CD4-positive, alpha-beta T cell treated with Interleukin-17A for 1 hour (primary cell): Measurements from ENCODE around the gene CAMTA1.
"Not testable (repeated sequence)": the region's sequence is repeated elsewhere in the genome, so short reads cannot be mapped to it uniquely, and the experiment has no call there.

Source experiments
- DNase-seq: peaks from one replicate; pipeline ENCODE4 v3.0.0-alpha.2; 2020

The CAMTA1 gene

GRCh38 chr1:7679159-7679872, 894.1 kb downstream of the CAMTA1 start:
- no peak for DNase-seq

DNA sequence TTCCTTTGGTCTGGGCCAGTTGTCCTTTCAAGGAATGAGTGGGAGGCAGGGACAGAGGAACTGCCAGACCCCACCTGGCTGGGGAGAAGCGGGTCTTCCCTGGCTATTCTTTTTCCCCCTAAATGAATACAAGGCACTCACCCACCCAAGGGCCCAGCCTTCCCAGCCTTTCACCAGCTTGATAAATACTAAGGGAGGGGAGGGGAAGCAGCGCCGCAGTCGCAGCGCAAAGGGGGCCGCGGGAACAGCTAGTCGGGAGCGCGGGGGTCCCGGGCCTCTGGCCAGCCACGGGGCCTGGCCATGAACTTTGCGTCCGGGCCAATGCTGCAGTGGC, 894.6 kb downstream of the CAMTA1 start:
- no peak for DNase-seq

- DNase-seq = peak; percentile 50
These were observed 895.1 kb downstream of the CAMTA1 start for GRCh38 chr1:7680207-7680954.

- no peak for DNase-seq
These were observed 895.7 kb downstream of the CAMTA1 start for GRCh38 chr1:7680955-7681268.

DNA sequence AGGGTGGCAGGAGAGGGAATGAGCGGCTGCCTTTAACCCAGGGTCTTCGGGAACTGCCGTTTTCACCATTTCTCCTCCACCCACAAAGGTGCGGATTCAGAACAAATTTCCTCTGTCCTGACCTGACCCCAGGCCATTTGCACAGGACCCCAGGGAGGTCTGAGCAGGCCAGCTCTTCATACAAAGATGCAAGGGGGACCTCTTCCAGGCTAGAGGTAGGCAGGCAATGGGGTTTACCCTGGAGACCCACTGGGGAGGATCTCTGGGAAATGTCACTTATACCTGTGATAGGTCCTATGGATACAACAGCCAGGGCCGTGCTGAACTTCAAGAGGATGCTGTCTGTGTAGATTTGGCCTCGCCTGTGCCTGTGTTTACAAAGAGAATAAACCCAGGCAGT, 896.1 kb downstream of the CAMTA1 start:
- no peak for DNase-seq

DNA sequence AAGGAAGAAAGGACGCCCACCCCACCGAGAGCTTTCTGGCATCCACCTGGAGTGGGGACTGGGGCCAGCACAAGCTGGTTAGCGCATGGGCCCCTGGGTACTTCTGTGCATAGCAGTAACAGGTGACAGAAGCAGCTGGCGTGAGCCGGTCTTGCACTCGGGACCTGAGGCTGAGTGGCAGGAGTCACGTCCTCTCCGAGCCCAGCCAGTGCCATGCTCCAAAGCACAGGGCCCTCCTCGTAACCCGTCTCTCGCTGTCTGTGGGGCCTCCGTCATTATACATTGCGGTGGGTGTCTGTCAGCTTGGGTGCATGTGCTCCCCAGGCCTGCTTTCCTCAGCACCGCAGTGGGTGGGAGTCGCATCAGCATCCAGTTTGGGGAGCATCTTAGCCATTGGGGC, 898.3 kb downstream of the CAMTA1 start:
- no peak for DNase-seq

DNA sequence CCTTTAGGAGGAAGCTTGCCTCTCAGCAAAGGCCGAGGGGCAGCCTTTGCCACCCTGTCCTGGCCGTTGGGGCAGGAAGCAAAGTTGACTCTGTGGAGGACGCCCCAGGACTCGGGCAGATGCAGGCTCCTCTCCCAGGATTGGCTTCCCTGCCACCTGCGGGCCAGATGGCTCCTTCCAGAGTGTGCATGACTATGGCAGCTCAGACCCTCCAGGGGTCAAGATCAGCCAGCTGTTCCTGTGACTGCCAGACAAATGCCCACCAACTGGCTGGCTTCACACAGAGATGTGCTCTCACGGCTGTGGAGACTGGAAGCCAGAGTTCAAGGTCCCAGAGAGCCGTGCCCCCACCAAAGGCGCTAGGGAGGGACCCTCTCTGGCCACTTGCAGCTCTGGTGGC, 898.9 kb downstream of the CAMTA1 start:
- no peak for DNase-seq

- no peak for DNase-seq
These were observed 899.8 kb downstream of the CAMTA1 start for GRCh38 chr1:7684861-7685635.

DNA sequence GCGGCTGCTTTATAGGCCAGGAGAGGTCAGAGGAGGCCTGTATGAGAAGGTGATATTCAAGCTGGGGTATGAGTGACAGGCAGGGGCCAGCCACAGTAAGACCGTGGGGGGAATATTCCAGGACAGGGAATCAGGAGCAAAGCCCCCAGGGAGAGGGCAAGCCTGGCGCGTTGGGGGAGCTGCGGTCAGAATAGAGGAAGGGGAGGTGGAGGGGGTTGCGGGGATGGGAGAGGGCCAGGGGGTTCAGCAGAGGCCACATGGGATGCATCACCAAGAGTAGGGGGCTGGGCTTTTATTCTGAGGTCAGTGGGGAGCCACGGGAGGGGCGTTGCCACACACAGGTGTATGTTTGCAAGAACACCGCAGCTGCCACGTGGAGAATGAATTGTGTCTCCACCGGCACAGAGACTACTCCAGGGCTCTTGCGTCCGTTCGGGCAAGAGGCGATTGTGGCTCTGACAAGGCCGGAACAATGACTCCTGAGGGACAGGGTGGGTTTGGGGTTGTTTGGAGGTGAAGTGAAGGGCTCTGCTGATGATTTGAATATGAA, 901.1 kb downstream of the CAMTA1 start:
- DNase-seq = no peak

- no peak for DNase-seq
These were observed 902.2 kb downstream of the CAMTA1 start for GRCh38 chr1:7687411-7687810.

DNA sequence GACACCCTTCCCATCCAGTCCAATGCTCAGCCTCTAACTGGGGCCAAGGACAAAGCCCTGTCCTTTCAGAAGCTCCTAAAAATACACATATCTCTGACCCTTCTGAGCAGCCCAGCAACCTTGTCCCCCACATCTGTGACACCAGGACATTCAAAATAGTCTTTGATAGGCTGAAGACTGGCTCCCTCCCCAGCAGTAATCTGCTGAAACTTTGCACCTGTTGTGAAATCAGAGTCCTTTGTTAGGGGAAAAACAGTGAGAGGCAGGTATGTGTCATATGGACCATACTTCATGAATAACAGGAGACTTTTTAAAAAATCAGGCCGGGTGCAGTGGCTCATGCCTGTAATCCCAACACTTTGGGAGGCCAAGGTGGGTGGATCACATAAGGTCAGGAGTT, 903.4 kb downstream of the CAMTA1 start:
- DNase-seq = no peak

DNA sequence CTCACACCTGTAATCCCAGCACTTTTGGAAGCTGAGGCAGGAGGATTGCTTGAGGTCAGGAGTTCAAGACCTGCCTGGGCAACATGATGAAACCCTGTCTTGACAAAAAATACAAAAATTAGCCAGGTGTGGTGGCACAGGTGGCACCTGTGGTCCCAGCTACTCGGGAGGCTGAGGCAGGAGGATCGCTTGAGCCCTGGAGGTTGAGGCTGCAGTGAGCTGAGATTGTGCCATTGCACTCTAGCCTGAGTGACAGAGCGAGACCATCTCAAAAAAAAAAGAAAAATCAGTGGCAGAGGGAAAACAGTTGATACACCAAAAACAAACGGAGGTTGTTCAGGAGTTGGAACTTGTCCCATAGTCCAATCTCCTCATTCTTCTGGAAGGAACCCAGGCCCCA, 904.1 kb downstream of the CAMTA1 start:
- not testable (repeated sequence) for DNase-seq

GRCh38 chr1:7690076-7690475, 904.8 kb downstream of the CAMTA1 start:
- no peak for DNase-seq

DNA sequence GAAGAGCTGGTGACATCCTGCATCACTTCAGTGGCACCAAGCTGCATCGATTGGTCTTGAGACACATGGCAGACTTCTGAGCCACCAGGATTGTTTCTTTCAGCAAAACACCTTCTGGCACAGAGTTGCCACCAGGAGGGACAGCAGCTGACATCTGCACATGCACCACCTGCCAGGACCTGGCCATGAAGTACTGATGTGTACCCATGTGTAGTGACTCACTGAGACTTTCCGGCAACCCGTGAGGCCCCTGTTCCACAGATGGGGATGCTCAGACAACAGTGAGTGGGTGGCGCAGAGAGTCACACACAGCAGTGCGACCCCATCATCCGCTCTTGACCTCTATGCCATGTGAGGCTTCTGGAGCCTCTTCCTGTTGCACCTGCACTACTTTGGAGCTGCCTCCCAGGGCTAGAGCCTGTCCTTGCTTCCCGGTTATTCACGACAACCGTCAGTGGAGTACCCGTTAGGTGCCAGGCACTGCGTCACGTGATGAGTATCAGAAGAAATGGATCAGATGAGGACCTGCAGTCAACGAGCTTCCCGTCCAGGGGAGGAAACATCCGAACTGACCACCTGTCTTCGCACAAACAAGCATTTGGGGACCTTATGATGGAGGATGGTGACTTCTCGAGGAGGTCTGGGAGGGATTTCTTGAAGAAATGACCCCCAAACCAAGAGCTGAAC, 905.4 kb downstream of the CAMTA1 start:
- no peak for DNase-seq

DNA sequence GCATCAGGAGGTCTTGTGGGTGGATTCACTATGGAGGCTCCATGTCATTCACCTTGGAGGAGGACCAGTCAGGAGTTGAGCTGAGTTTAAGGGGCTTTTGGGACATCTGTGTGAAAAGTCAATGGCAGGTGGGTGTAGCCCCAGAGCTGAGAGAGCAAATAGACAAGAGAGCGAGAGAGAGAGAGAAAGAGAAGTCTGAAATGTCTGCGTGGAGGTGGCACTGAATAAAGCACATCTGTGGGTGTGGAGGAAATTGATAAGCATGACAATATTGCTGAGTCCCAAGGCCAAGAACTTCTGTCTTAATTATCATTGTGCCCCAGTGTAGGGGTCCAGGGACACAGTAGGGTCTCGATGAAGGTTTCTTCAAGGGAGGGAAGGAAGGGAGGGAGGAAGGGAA, 906.3 kb downstream of the CAMTA1 start:
- DNase-seq = no peak

- no peak for DNase-seq
These were observed 906.8 kb downstream of the CAMTA1 start for GRCh38 chr1:7692005-7692404.

GRCh38 chr1:7693037-7693436, 907.8 kb downstream of the CAMTA1 start:
- DNase-seq = not testable (repeated sequence)

- no peak for DNase-seq
These were observed 908.4 kb downstream of the CAMTA1 start for GRCh38 chr1:7693662-7694061.

DNA sequence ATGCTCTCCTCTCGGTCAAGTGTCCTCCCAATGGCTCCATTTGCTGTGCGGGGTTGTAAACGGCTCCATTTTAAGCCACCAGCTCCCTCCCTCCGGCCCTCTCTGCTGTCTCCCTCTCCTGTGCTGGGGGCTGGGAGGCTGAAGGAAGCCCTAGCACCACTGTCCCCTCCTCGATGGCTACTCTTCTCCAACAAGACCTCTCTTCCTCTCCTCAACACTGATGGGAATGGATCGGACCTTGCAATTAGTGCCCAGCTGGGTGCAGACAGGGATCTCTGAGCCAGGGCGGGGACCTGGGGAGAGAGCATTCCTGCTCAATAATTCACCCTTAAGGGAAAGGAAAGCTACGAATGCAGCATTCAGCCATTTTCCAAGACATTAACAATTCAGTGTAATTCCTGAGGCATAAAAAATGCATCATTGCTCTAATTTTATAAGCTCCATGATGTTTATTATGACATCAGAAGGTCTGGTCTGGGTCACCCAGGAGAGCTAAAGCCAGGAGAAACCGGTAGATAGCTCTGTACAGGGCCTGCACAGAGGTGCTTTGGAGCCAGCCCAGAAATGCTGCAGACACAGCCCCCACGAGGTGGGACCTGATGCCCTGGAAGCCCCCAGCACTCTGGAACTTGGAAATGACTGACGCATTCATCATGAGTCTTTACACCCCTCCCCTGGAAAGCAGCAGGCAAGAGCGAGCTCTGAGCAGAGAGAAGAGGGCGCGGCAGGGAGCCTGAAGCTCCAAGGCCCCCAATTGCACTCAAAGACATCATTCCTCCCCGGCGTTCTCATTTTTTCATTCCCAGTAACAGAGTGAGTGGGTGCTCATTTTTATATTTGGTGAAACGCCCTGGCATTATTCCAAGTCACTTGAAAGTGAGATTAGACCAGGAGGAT, 909.6 kb downstream of the CAMTA1 start:
- no peak for DNase-seq

DNA sequence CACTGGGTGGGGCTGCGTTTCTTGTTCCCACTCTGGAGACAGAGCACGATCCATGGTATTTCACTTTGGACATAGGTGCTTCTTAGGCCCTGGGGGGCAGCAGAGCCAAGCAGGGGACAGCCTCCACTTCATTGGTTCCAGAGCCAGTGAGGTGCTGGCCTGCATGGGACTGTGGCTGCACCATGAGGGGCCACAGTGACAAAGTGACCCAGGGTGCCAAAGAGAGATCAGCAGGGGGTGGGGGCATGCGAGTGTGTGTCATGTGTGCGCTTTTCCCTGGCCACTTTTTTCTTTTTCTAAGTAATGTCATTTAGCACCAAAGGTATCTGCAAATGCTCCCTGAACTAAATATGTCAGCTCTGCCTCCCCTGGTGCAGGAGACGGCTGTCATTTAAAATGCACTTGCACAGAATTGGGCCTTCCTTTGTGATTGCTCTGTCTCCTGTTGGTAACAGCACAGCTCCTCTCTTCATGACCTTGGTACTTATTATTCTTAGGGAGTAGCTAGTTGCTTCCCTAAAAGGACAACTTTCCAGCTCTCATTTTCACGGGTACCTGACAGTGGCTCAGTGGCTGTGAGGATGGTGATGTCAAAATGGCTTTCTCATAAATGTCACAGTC, 910.4 kb downstream of the CAMTA1 start:
- DNase-seq = no peak

- no peak for DNase-seq
These were observed 913.4 kb downstream of the CAMTA1 start for GRCh38 chr1:7698641-7699040.

- DNase-seq = no peak
These were observed 917.1 kb downstream of the CAMTA1 start for GRCh38 chr1:7702365-7702764.
